ENCODE results near the gene NR1I2.

The NR1I2 gene

DNA sequence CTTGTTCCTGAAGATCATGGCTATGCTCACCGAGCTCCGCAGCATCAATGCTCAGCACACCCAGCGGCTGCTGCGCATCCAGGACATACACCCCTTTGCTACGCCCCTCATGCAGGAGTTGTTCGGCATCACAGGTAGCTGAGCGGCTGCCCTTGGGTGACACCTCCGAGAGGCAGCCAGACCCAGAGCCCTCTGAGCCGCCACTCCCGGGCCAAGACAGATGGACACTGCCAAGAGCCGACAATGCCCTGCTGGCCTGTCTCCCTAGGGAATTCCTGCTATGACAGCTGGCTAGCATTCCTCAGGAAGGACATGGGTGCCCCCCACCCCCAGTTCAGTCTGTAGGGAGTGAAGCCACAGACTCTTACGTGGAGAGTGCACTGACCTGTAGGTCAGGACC lies 35.2 kb downstream of the NR1I2 start:
- Histone ChIP-seq H3K4me3 (ENCODE audit: low read length in 2 of 2) (no peak overlapping the region), H3K36me3 (ENCODE audit: control insufficient read depth in 2 of 2, insufficient read depth in 2 of 2, low read length in 2 of 2) (peaks cover 6 to 11% of the 10 kb centered on the region in 2 donors), H3K4me1 (ENCODE audit: control insufficient read depth in 2 of 2, insufficient read depth in 2 of 2, low read length in 2 of 2) (no peaks in the 10 kb centered on the region), H3K27me3 (ENCODE audit: control insufficient read depth in 2 of 2, insufficient read depth in 2 of 2, low read length in 2 of 2) (no peaks in the 10 kb centered on the region), H3K27ac (ENCODE audit: low read depth in 2 of 2, low read length in 2 of 2) (no peak overlapping the region), H3K9me3 (ENCODE audit: control insufficient read depth in 2 of 2, low read length in 2 of 2) (no peaks in the 10 kb centered on the region), H3K9ac (ENCODE audit: low read depth in 1 of 2, low read length in 2 of 2) (no peak overlapping the region)

- Histone ChIP-seq H3K9ac (ENCODE audit: low read depth in 1 of 2, low read length in 2 of 2) (no peak overlapping the region), H3K36me3 (ENCODE audit: control insufficient read depth in 2 of 2, insufficient read depth in 2 of 2, low read length in 2 of 2) (peaks cover 4 to 8% of the 10 kb centered on the region in 2 donors), H3K4me3 (ENCODE audit: low read length in 2 of 2) (no peak overlapping the region), H3K27me3 (ENCODE audit: control insufficient read depth in 2 of 2, insufficient read depth in 2 of 2, low read length in 2 of 2) (no peaks in the 10 kb centered on the region), H3K4me1 (ENCODE audit: control insufficient read depth in 2 of 2, insufficient read depth in 2 of 2, low read length in 2 of 2) (no peaks in the 10 kb centered on the region), H3K27ac (ENCODE audit: low read depth in 2 of 2, low read length in 2 of 2) (no peak overlapping the region), H3K9me3 (ENCODE audit: control insufficient read depth in 2 of 2, low read length in 2 of 2) (no peaks in the 10 kb centered on the region)
Observed at GRCh38 chr3:119817583-119818363, 35.9 kb downstream of the NR1I2 start.

- Histone ChIP-seq H3K4me3 (ENCODE audit: low read length in 2 of 2) (no peak overlapping the region), H3K9me3 (ENCODE audit: control insufficient read depth in 2 of 2, low read length in 2 of 2) (no peaks in the 10 kb centered on the region), H3K9ac (ENCODE audit: low read depth in 1 of 2, low read length in 2 of 2) (no peak overlapping the region), H3K27ac (ENCODE audit: low read depth in 2 of 2, low read length in 2 of 2) (no peak overlapping the region), H3K27me3 (ENCODE audit: control insufficient read depth in 2 of 2, insufficient read depth in 2 of 2, low read length in 2 of 2) (no peaks in the 10 kb centered on the region), H3K36me3 (ENCODE audit: control insufficient read depth in 2 of 2, insufficient read depth in 2 of 2, low read length in 2 of 2) (peaks cover 4 to 8% of the 10 kb centered on the region in 2 donors), H3K4me1 (ENCODE audit: control insufficient read depth in 2 of 2, insufficient read depth in 2 of 2, low read length in 2 of 2) (no peaks in the 10 kb centered on the region)
Observed at GRCh38 chr3:119818937-119819336, 37.0 kb downstream of the NR1I2 start.

- H3K27ac ChIP-seq (ENCODE audit: low read depth in 2 of 2, low read length in 2 of 2), result no peak overlapping the region
- H3K36me3 ChIP-seq (ENCODE audit: control insufficient read depth in 2 of 2, insufficient read depth in 2 of 2, low read length in 2 of 2), result peaks cover 6 to 11% of the 10 kb centered on the region in 2 donors
- no peaks in the 10 kb centered on the region for H3K4me1 ChIP-seq (ENCODE audit: control insufficient read depth in 2 of 2, insufficient read depth in 2 of 2, low read length in 2 of 2)
- H3K4me3 ChIP-seq (ENCODE audit: low read length in 2 of 2), result no peak overlapping the region
- no peaks in the 10 kb centered on the region for H3K27me3 ChIP-seq (ENCODE audit: control insufficient read depth in 2 of 2, insufficient read depth in 2 of 2, low read length in 2 of 2)
- no peaks in the 10 kb centered on the region for H3K9me3 ChIP-seq (ENCODE audit: control insufficient read depth in 2 of 2, low read length in 2 of 2)
- H3K9ac ChIP-seq (ENCODE audit: low read depth in 1 of 2, low read length in 2 of 2), result no peak overlapping the region
Observed at GRCh38 chr3:119819806-119820205, 37.9 kb downstream of the NR1I2 start.

DNA sequence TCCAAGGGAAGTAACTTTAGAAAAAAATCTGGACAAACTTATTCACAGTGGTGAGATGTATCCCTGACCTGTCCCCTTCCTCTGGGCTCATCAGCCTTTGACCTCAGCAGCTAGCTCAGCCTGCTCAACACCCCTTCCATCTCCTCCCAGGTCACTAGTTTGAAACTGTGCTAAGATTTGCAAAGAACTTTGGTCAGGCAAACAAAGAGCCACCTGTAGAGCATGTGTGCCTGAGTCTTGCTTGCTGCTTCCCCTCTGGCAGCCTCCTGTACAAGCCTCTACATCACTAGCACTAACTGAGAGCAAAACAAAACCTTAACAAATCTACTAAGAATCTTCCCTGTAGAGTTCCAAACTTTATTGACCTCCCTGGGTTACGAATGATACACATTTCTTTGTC lies 43.9 kb downstream of the NR1I2 start:
- no peak overlapping the region for H3K9ac ChIP-seq (ENCODE audit: low read depth in 1 of 2, low read length in 2 of 2)
- no peaks in the 10 kb centered on the region for H3K9me3 ChIP-seq (ENCODE audit: control insufficient read depth in 2 of 2, low read length in 2 of 2)
- no peak overlapping the region for H3K4me3 ChIP-seq (ENCODE audit: low read length in 2 of 2)
- H3K4me1 ChIP-seq (ENCODE audit: control insufficient read depth in 2 of 2, insufficient read depth in 2 of 2, low read length in 2 of 2), result peaks cover 0 to 4% of the 10 kb centered on the region in 2 donors
- peaks cover 3 to 4% of the 10 kb centered on the region in 2 donors for H3K36me3 ChIP-seq (ENCODE audit: control insufficient read depth in 2 of 2, insufficient read depth in 2 of 2, low read length in 2 of 2)
- no peaks in the 10 kb centered on the region for H3K27me3 ChIP-seq (ENCODE audit: control insufficient read depth in 2 of 2, insufficient read depth in 2 of 2, low read length in 2 of 2)
- H3K27ac ChIP-seq (ENCODE audit: low read depth in 2 of 2, low read length in 2 of 2), result no peak overlapping the region

DNA sequence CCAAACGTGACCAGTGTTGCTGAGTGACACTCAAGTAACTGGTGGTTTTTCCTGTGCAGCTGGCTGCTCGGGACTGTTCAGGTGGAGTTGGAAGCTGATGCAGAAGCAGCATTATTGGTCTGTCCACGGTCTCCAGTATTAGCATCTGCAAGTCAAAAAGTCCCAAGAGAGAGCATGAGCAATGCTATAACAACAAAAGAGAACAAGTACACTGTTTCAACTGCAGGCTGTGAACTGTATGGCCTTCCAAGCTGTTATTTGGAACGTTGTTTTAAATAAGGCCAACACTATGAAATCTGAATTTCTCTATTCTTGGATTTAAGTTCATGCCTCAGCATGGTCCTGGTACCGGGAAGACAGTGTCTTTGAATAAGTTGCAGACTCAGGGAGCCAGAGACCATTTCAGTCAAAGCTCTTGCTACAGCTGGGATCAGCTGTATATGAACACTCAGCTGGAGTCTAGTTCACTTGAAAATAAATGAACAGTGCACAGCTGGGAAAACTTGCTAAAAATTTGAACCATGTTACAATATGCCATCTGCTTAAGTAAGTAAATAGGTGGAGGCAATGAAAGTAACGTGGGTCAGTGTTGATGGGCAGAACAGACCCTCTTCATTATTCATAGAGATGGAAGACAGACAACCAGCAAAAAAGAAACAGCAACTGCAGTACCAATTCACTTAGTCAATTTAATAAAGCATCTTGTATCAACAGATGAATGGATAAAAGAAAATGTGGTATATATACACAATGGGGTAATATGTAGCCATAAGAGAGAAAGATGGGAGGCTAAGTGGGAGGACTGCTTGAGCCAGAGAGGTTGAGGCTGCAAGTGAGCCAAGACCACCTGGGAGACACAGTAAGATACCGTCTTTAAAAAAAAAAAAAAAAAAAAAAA lies 45.1 kb downstream of the NR1I2 start:
- Histone ChIP-seq H3K9me3 (ENCODE audit: control insufficient read depth in 2 of 2, low read length in 2 of 2) (no peaks in the 10 kb centered on the region), H3K4me3 (ENCODE audit: low read length in 2 of 2) (no peak overlapping the region), H3K27me3 (ENCODE audit: control insufficient read depth in 2 of 2, insufficient read depth in 2 of 2, low read length in 2 of 2) (no peaks in the 10 kb centered on the region), H3K27ac (ENCODE audit: low read depth in 2 of 2, low read length in 2 of 2) (no peak overlapping the region), H3K9ac (ENCODE audit: low read depth in 1 of 2, low read length in 2 of 2) (no peak overlapping the region), H3K36me3 (ENCODE audit: control insufficient read depth in 2 of 2, insufficient read depth in 2 of 2, low read length in 2 of 2) (peaks cover 3 to 6% of the 10 kb centered on the region in 2 donors), H3K4me1 (ENCODE audit: control insufficient read depth in 2 of 2, insufficient read depth in 2 of 2, low read length in 2 of 2) (peaks cover 0 to 4% of the 10 kb centered on the region in 2 donors)

- no peak overlapping the region for H3K27ac ChIP-seq (ENCODE audit: low read depth in 2 of 2, low read length in 2 of 2)
- H3K9me3 ChIP-seq (ENCODE audit: control insufficient read depth in 2 of 2, low read length in 2 of 2), result no peaks in the 10 kb centered on the region
- peaks cover under 1 to 8% of the 10 kb centered on the region in 2 donors for H3K36me3 ChIP-seq (ENCODE audit: control insufficient read depth in 2 of 2, insufficient read depth in 2 of 2, low read length in 2 of 2)
- H3K27me3 ChIP-seq (ENCODE audit: control insufficient read depth in 2 of 2, insufficient read depth in 2 of 2, low read length in 2 of 2), result no peaks in the 10 kb centered on the region
- peaks cover 0 to 4% of the 10 kb centered on the region in 2 donors for H3K4me1 ChIP-seq (ENCODE audit: control insufficient read depth in 2 of 2, insufficient read depth in 2 of 2, low read length in 2 of 2)
- no peak overlapping the region for H3K4me3 ChIP-seq (ENCODE audit: low read length in 2 of 2)
- no peak overlapping the region for H3K9ac ChIP-seq (ENCODE audit: low read depth in 1 of 2, low read length in 2 of 2)
Observed at GRCh38 chr3:119829420-119829819, 47.5 kb downstream of the NR1I2 start.

- Histone ChIP-seq H3K4me1 (ENCODE audit: control insufficient read depth in 2 of 2, insufficient read depth in 2 of 2, low read length in 2 of 2) (no peaks in the 10 kb centered on the region), H3K27ac (ENCODE audit: low read depth in 2 of 2, low read length in 2 of 2) (no peak overlapping the region), H3K27me3 (ENCODE audit: control insufficient read depth in 2 of 2, insufficient read depth in 2 of 2, low read length in 2 of 2) (no peaks in the 10 kb centered on the region), H3K36me3 (ENCODE audit: control insufficient read depth in 2 of 2, insufficient read depth in 2 of 2, low read length in 2 of 2) (peaks cover 0 to 3% of the 10 kb centered on the region in 2 donors), H3K4me3 (ENCODE audit: low read length in 2 of 2) (no peak overlapping the region), H3K9me3 (ENCODE audit: control insufficient read depth in 2 of 2, low read length in 2 of 2) (no peaks in the 10 kb centered on the region), H3K9ac (ENCODE audit: low read depth in 1 of 2, low read length in 2 of 2) (no peak overlapping the region)
Observed at GRCh38 chr3:119831022-119831421, 49.1 kb downstream of the NR1I2 start.

GRCh38 chr3:119831941-119832371 lies 50.1 kb downstream of the NR1I2 start:
- Histone ChIP-seq H3K27ac (ENCODE audit: low read depth in 2 of 2, low read length in 2 of 2) (no peak overlapping the region), H3K4me1 (ENCODE audit: control insufficient read depth in 2 of 2, insufficient read depth in 2 of 2, low read length in 2 of 2) (no peaks in the 10 kb centered on the region), H3K4me3 (ENCODE audit: low read length in 2 of 2) (no peak overlapping the region), H3K9ac (ENCODE audit: low read depth in 1 of 2, low read length in 2 of 2) (no peak overlapping the region), H3K27me3 (ENCODE audit: control insufficient read depth in 2 of 2, insufficient read depth in 2 of 2, low read length in 2 of 2) (no peaks in the 10 kb centered on the region), H3K9me3 (ENCODE audit: control insufficient read depth in 2 of 2, low read length in 2 of 2) (no peaks in the 10 kb centered on the region), H3K36me3 (ENCODE audit: control insufficient read depth in 2 of 2, insufficient read depth in 2 of 2, low read length in 2 of 2) (peaks cover 0 to 3% of the 10 kb centered on the region in 2 donors)

- H3K9me3 ChIP-seq (ENCODE audit: control insufficient read depth in 2 of 2, low read length in 2 of 2), result no peaks in the 10 kb centered on the region
- peaks cover 5 to 11% of the 10 kb centered on the region in 2 donors for H3K36me3 ChIP-seq (ENCODE audit: control insufficient read depth in 2 of 2, insufficient read depth in 2 of 2, low read length in 2 of 2)
- H3K27ac ChIP-seq (ENCODE audit: low read depth in 2 of 2, low read length in 2 of 2), result no peak overlapping the region
- no peak overlapping the region for H3K9ac ChIP-seq (ENCODE audit: low read depth in 1 of 2, low read length in 2 of 2)
- no peaks in the 10 kb centered on the region for H3K4me1 ChIP-seq (ENCODE audit: control insufficient read depth in 2 of 2, insufficient read depth in 2 of 2, low read length in 2 of 2)
- no peaks in the 10 kb centered on the region for H3K27me3 ChIP-seq (ENCODE audit: control insufficient read depth in 2 of 2, insufficient read depth in 2 of 2, low read length in 2 of 2)
- H3K4me3 ChIP-seq (ENCODE audit: low read length in 2 of 2), result no peak overlapping the region
Observed at GRCh38 chr3:119834754-119835370, 53.0 kb downstream of the NR1I2 start.
